ENCODE results near the gene AMBP. TPM values are rescaled to one million over a fixed set of nuclear protein-coding genes. Genes with fewer than 3 reads are reported as not detected.

The AMBP gene
- polyA plus RNA-seq, 1 of the 3 experiments (the other 2 are of a cell fraction), result 0.16 TPM

DNA sequence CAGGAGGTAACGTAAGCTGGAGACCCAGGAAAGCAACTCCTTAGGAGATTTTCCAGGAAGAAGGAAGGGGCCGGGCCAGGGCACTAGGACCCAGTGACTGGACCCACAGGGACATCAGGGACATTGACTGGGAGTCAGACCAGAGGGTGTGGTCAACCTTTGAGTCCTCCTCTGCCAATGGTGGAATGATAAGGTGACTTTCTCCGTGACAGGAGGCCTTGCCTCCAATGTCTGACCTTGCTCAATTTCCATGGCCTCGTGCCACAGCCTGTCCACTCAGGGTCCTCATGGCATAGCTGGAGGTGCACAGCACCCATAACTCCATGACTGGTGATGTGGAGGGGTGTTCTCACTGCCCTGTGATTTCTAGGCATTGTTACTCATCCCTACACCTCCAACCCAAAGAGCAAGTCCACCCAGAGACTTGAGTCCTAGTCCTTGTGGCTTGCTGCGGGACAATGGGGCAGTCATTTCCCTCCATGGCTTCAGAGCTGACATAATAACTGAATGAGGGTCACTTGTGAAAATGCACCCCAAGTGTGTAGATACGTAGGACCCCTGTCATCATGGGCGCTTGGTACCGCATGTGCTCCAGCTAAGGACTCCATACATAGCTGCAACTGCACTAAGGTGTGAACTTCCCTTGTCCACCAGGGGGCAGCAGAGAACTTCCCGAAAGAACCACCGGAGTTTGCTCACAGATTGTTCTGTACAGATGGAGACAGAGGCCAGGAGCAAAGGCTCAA, 4.1 kb upstream of the AMBP start (continued):
- TF ChIP-seq, protein P1, sequence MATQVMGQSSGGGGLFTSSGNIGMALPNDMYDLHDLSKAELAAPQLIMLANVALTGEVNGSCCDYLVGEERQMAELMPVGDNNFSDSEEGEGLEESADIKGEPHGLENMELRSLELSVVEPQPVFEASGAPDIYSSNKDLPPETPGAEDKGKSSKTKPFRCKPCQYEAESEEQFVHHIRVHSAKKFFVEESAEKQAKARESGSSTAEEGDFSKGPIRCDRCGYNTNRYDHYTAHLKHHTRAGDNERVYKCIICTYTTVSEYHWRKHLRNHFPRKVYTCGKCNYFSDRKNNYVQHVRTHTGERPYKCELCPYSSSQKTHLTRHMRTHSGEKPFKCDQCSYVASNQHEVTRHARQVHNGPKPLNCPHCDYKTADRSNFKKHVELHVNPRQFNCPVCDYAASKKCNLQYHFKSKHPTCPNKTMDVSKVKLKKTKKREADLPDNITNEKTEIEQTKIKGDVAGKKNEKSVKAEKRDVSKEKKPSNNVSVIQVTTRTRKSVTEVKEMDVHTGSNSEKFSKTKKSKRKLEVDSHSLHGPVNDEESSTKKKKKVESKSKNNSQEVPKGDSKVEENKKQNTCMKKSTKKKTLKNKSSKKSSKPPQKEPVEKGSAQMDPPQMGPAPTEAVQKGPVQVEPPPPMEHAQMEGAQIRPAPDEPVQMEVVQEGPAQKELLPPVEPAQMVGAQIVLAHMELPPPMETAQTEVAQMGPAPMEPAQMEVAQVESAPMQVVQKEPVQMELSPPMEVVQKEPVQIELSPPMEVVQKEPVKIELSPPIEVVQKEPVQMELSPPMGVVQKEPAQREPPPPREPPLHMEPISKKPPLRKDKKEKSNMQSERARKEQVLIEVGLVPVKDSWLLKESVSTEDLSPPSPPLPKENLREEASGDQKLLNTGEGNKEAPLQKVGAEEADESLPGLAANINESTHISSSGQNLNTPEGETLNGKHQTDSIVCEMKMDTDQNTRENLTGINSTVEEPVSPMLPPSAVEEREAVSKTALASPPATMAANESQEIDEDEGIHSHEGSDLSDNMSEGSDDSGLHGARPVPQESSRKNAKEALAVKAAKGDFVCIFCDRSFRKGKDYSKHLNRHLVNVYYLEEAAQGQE (IDR thresholded peaks at IDR 0.05; ENCODE audit: low read depth, low read length), result no peak
- TF ChIP-seq RXRA (IDR thresholded peaks at IDR 0.05; ENCODE audit: borderline replicate concordance, low read depth) (no peak), RFX5 (IDR thresholded peaks at IDR 0.05; ENCODE audit: low read length) (no peak), RCOR1 (IDR thresholded peaks at IDR 0.05; ENCODE audit: low read length) (0 out of 2 replicates have a peak, but pooled peaks have one; percentile 33), YY1 (IDR thresholded peaks at IDR 0.05; ENCODE audit: low read depth) (no peak), MXI1 (IDR thresholded peaks at IDR 0.05; ENCODE audit: low read depth, low read length) (no peak), GATA2 (CRISPR knock-in tag; IDR thresholded peaks at IDR 0.05) (no peak), CHD2 (IDR thresholded peaks at IDR 0.05; ENCODE audit: low read length, partially characterized antibody) (no peak), NFIC (IDR thresholded peaks at IDR 0.05; ENCODE audit: borderline replicate concordance) (no peak), EZH2phosphoT487 (IDR thresholded peaks at IDR 0.05; ENCODE audit: borderline replicate concordance, low read depth) (no peak), FOXM1 (IDR thresholded peaks at IDR 0.05; ENCODE audit: low read depth) (no peak)

DNA sequence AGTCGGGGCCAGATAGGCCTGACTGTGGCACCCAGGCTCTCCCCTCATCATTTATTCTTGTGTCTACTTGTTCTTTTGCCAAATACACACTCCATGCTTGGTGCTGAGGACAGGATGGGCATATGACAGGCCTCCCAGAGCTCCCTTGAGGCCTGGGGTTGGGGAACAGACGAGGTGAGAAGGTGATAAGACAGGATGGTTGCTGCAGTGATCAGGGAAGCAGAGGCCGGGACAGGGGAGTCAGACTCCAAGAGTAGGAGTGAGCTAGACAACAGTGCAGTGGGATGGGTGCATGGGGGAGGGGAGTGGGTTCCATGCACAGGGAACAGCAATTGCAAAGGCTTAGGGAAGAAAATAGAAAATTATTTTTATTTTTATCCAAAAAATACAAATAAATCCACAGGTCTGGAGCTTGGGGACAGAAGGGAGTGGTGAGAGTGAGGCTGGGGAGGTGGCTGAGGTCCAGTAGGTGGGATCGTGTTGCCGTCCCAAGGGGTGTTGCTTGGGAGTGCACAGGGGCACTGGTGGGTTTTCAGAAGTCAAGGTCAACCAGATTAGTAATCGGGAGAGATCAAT, 3.4 kb upstream of the AMBP start:
- 52% methylated on average over 5 of the region's 6 CpGs for WGBS (ENCODE audit: low lambda C conversion rate)
- no peak overlapping the region for H3K9ac ChIP-seq
- no peaks in the 10 kb centered on the region for H3K79me2 ChIP-seq (ENCODE audit: insufficient read depth)
- H3K36me3 ChIP-seq (replicated peaks in 1 of 2; ENCODE audit: control insufficient read depth in 1 of 2, insufficient read depth in 2 of 2, low read length in 1 of 2), result no peaks in the 10 kb centered on the region
- H2AFZ ChIP-seq (ENCODE audit: low read depth), result no peak overlapping the region
- no peaks in the 10 kb centered on the region for H3K9me3 ChIP-seq
- TF ChIP-seq GATA2 (CRISPR knock-in tag; IDR thresholded peaks at IDR 0.05), result no peak
- TF ChIP-seq YY1 (IDR thresholded peaks at IDR 0.05; ENCODE audit: low read depth), result no peak
- TF ChIP-seq RFX5 (IDR thresholded peaks at IDR 0.05; ENCODE audit: low read length), result no peak
- no peak for TF ChIP-seq CHD2 (IDR thresholded peaks at IDR 0.05; ENCODE audit: low read length, partially characterized antibody)
- TF ChIP-seq, protein P2, sequence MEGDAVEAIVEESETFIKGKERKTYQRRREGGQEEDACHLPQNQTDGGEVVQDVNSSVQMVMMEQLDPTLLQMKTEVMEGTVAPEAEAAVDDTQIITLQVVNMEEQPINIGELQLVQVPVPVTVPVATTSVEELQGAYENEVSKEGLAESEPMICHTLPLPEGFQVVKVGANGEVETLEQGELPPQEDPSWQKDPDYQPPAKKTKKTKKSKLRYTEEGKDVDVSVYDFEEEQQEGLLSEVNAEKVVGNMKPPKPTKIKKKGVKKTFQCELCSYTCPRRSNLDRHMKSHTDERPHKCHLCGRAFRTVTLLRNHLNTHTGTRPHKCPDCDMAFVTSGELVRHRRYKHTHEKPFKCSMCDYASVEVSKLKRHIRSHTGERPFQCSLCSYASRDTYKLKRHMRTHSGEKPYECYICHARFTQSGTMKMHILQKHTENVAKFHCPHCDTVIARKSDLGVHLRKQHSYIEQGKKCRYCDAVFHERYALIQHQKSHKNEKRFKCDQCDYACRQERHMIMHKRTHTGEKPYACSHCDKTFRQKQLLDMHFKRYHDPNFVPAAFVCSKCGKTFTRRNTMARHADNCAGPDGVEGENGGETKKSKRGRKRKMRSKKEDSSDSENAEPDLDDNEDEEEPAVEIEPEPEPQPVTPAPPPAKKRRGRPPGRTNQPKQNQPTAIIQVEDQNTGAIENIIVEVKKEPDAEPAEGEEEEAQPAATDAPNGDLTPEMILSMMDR (IDR thresholded peaks at IDR 0.05), result no peak
- no peak for TF ChIP-seq FOXJ3 (CRISPR knock-in tag; IDR thresholded peaks at IDR 0.05)
- TF ChIP-seq MEF2A (IDR thresholded peaks at IDR 0.05; ENCODE audit: borderline replicate concordance, low read depth), result no peak
- no peak for TF ChIP-seq RAD21 (IDR thresholded peaks at IDR 0.05; ENCODE audit: low read length)
- no peak for TF ChIP-seq SMC3 (IDR thresholded peaks at IDR 0.05; ENCODE audit: low read depth, low read length)
- no peak for TF ChIP-seq POLR2AphosphoS5 (IDR thresholded peaks at IDR 0.05; ENCODE audit: low read depth, low read length)
- TF ChIP-seq SIN3A (IDR thresholded peaks at IDR 0.05; ENCODE audit: borderline replicate concordance, low read depth, low read length), result no peak
- no peak for TF ChIP-seq TAF1 (IDR thresholded peaks at IDR 0.05; ENCODE audit: borderline replicate concordance, low read depth, low read length)
- no peak for TF ChIP-seq EP300 (IDR thresholded peaks at IDR 0.05; ENCODE audit: borderline replicate concordance in 1 of 2, low read depth in 1 of 2, low read length in 1 of 2)
- H3K27me3 ChIP-seq (ENCODE audit: insufficient read depth), result peaks cover under 1% of the 10 kb centered on the region; the same call in 1 of the 2 replicates
- H3K4me1 ChIP-seq (ENCODE audit: control insufficient read depth in 1 of 2, insufficient read depth in 2 of 2, low read depth in 1 of 2, low read length in 1 of 2), result no peaks in the 10 kb centered on the region; a peak in 1 of 4 replicates
- DNase-seq, result no peak
- H3K9me2 ChIP-seq, result no peaks in the 10 kb centered on the region
- H3F3A ChIP-seq (replicated peaks; ENCODE audit: insufficient read depth), result no peaks in the 10 kb centered on the region
- no peak overlapping the region for H3K4me2 ChIP-seq
- CTCF ChIA-PET, result interaction anchor here (1.1 to 5.7 kb wide), 16 partner anchors 16 to 344 kb away, joined by 4 to 133 read pairs (median 12); partner anchors contain the start of genes COL27A1 and KIF12
- no peaks in the 10 kb centered on the region for H4K20me1 ChIP-seq (ENCODE audit: insufficient read depth)
- POLR2A ChIA-PET, result no interaction called here
- no peak overlapping the region for H3K27ac ChIP-seq (ENCODE audit: low read depth in 2 of 2, low read length in 1 of 2)
- H3K4me3 ChIP-seq (ENCODE audit: low read depth in 2 of 2, low read length in 1 of 2), result no peak overlapping the region
